Measurements from ENCODE around the gene KLHDC4. TPM values are rescaled to one million over a fixed set of nuclear protein-coding genes. Genes with fewer than 3 reads are reported as not detected.

Gene KLHDC4
- total RNA-seq, 1 donor from 2014 or later: 29.8 TPM

DNA sequence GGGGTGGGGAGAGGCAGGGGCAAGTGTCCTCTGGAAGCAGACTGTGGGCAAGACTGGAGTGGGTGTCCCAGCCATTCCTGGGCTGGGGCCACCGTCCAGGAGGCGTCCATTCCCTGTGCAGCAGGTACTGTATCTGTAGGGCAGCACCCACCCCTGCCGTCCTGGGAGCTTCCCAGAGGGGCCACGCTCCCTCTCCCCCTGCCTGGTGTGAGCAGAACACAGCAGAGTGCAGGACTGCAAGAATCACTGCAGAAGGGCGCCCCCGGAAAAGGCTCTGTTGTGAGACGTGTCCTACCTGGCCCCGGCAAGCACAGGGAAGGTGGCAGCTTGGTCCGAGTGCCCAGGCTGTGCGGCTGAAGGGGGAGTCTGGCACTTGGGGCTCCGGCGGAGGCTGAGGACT lies 70.3 kb downstream of the KLHDC4 start:
- Histone ChIP-seq H4K20me1 (ENCODE audit: insufficient read depth, low read length) (peaks cover 4% of the 10 kb centered on the region), H3K4me3 (ENCODE audit: insufficient read depth, low read depth, low read length) (no peak overlapping the region), H3K36me3 (ENCODE audit: insufficient read depth, low read length) (no peaks in the 10 kb centered on the region), H3K4me1 (ENCODE audit: insufficient read depth, low read length) (no peaks in the 10 kb centered on the region), H3K9me3 (ENCODE audit: insufficient read depth, low read depth, low read length) (no peaks in the 10 kb centered on the region), H3K9ac (ENCODE audit: low read length) (no peak overlapping the region), H2AFZ (ENCODE audit: low read depth, low read length) (no peak overlapping the region), H3K27ac (ENCODE audit: low read depth, low read length) (no peak overlapping the region), H3K4me2 (ENCODE audit: low read length) (no peak overlapping the region), H3K79me2 (ENCODE audit: insufficient read depth, low read length) (no peaks in the 10 kb centered on the region), H3K27me3 (ENCODE audit: insufficient read depth, low read length) (no peaks in the 10 kb centered on the region)
- TF ChIP-seq EZH2 (IDR thresholded peaks at IDR 0.05; ENCODE audit: insufficient read depth, low read length): no peak
- no peak for TF ChIP-seq CTCF (IDR thresholded peaks at IDR 0.05; ENCODE audit: insufficient read depth, low read depth, low read length)
- FAIRE-seq (no peak), DNase-seq (ENCODE audit: low read depth) (no peak)
- peaks cover 17% of the 10 kb centered on the region for H3K36me3 Mint-ChIP-seq (ENCODE audit: low read depth, unreplicated experiment)
- no peaks in the 10 kb centered on the region for H3K27me3 Mint-ChIP-seq (ENCODE audit: low read depth, unreplicated experiment)
- no peaks in the 10 kb centered on the region for H3K4me1 Mint-ChIP-seq (ENCODE audit: low read depth, unreplicated experiment)
- H3K9me3 Mint-ChIP-seq (ENCODE audit: unreplicated experiment): no peaks in the 10 kb centered on the region
- no peak overlapping the region for H3K4me3 Mint-ChIP-seq (ENCODE audit: unreplicated experiment)
- H3K27ac Mint-ChIP-seq (ENCODE audit: unreplicated experiment): no peak overlapping the region

- Mint-ChIP-seq H3K36me3 (ENCODE audit: low read depth, unreplicated experiment) (peaks cover 17% of the 10 kb centered on the region), H3K27me3 (ENCODE audit: low read depth, unreplicated experiment) (no peaks in the 10 kb centered on the region), H3K9me3 (ENCODE audit: unreplicated experiment) (no peaks in the 10 kb centered on the region), H3K4me3 (ENCODE audit: unreplicated experiment) (no peak overlapping the region), H3K27ac (ENCODE audit: unreplicated experiment) (no peak overlapping the region), H3K4me1 (ENCODE audit: low read depth, unreplicated experiment) (no peaks in the 10 kb centered on the region)
- TF ChIP-seq EZH2 (IDR thresholded peaks at IDR 0.05; ENCODE audit: insufficient read depth, low read length): no peak
- TF ChIP-seq CTCF (IDR thresholded peaks at IDR 0.05; ENCODE audit: insufficient read depth, low read depth, low read length): no peak
- Histone ChIP-seq H3K9me3 (ENCODE audit: insufficient read depth, low read depth, low read length) (no peaks in the 10 kb centered on the region), H2AFZ (ENCODE audit: low read depth, low read length) (no peak overlapping the region), H3K27ac (ENCODE audit: low read depth, low read length) (no peak overlapping the region), H3K4me1 (ENCODE audit: insufficient read depth, low read length) (no peaks in the 10 kb centered on the region), H3K4me2 (ENCODE audit: low read length) (no peak overlapping the region), H4K20me1 (ENCODE audit: insufficient read depth, low read length) (peaks cover 4% of the 10 kb centered on the region), H3K36me3 (ENCODE audit: insufficient read depth, low read length) (no peaks in the 10 kb centered on the region), H3K79me2 (ENCODE audit: insufficient read depth, low read length) (no peaks in the 10 kb centered on the region), H3K4me3 (ENCODE audit: insufficient read depth, low read depth, low read length) (no peak overlapping the region), H3K27me3 (ENCODE audit: insufficient read depth, low read length) (no peaks in the 10 kb centered on the region), H3K9ac (ENCODE audit: low read length) (no peak overlapping the region)
- FAIRE-seq (no peak), DNase-seq (ENCODE audit: low read depth) (no peak)
Observed at GRCh38 chr16:87694441-87695125, 71.2 kb downstream of the KLHDC4 start.

- no peak overlapping the region for H2AFZ ChIP-seq (ENCODE audit: low read depth, low read length)
- no peaks in the 10 kb centered on the region for H3K4me1 Mint-ChIP-seq (ENCODE audit: low read depth, unreplicated experiment)
- peaks cover 17% of the 10 kb centered on the region for H3K36me3 Mint-ChIP-seq (ENCODE audit: low read depth, unreplicated experiment)
- no peak overlapping the region for H3K4me2 ChIP-seq (ENCODE audit: low read length)
- TF ChIP-seq EZH2 (IDR thresholded peaks at IDR 0.05; ENCODE audit: insufficient read depth, low read length): no peak
- no peak for TF ChIP-seq CTCF (IDR thresholded peaks at IDR 0.05; ENCODE audit: insufficient read depth, low read depth, low read length)
- H3K9me3 ChIP-seq (ENCODE audit: insufficient read depth, low read depth, low read length): no peaks in the 10 kb centered on the region
- H3K27ac ChIP-seq (ENCODE audit: low read depth, low read length): no peak overlapping the region
- DNase-seq (ENCODE audit: low read depth) (no peak), FAIRE-seq (no peak)
- no peaks in the 10 kb centered on the region for H3K27me3 ChIP-seq (ENCODE audit: insufficient read depth, low read length)
- H3K9me3 Mint-ChIP-seq (ENCODE audit: unreplicated experiment): no peaks in the 10 kb centered on the region
- no peak overlapping the region for H3K9ac ChIP-seq (ENCODE audit: low read length)
- no peak overlapping the region for H3K4me3 Mint-ChIP-seq (ENCODE audit: unreplicated experiment)
- H3K79me2 ChIP-seq (ENCODE audit: insufficient read depth, low read length): no peaks in the 10 kb centered on the region
- no peak overlapping the region for H3K4me3 ChIP-seq (ENCODE audit: insufficient read depth, low read depth, low read length)
- H3K27me3 Mint-ChIP-seq (ENCODE audit: low read depth, unreplicated experiment): no peaks in the 10 kb centered on the region
- no peaks in the 10 kb centered on the region for H3K4me1 ChIP-seq (ENCODE audit: insufficient read depth, low read length)
- no peak overlapping the region for H3K27ac Mint-ChIP-seq (ENCODE audit: unreplicated experiment)
- no peaks in the 10 kb centered on the region for H3K36me3 ChIP-seq (ENCODE audit: insufficient read depth, low read length)
- peaks cover 4% of the 10 kb centered on the region for H4K20me1 ChIP-seq (ENCODE audit: insufficient read depth, low read length)
Observed at GRCh38 chr16:87693827-87694226, 72.0 kb downstream of the KLHDC4 start.

All from astrocyte (in vitro differentiated cells and primary cell).